HG03378 (cell line): Measurements from ENCODE around the gene PEX10.
A peak's percentile ranks its signal among the peaks of the same experiment; 100 is the strongest.

Source experiments
- ATAC-seq: cut with Tn5 transposase; IDR thresholded peaks from one replicate; pipeline ENCODE4 v1.9.1; 2021; ENCODE audit warnings: mild to moderate bottlenecking, moderate library complexity; ENCODE audit not compliant: unreplicated experiment

The PEX10 gene

DNA sequence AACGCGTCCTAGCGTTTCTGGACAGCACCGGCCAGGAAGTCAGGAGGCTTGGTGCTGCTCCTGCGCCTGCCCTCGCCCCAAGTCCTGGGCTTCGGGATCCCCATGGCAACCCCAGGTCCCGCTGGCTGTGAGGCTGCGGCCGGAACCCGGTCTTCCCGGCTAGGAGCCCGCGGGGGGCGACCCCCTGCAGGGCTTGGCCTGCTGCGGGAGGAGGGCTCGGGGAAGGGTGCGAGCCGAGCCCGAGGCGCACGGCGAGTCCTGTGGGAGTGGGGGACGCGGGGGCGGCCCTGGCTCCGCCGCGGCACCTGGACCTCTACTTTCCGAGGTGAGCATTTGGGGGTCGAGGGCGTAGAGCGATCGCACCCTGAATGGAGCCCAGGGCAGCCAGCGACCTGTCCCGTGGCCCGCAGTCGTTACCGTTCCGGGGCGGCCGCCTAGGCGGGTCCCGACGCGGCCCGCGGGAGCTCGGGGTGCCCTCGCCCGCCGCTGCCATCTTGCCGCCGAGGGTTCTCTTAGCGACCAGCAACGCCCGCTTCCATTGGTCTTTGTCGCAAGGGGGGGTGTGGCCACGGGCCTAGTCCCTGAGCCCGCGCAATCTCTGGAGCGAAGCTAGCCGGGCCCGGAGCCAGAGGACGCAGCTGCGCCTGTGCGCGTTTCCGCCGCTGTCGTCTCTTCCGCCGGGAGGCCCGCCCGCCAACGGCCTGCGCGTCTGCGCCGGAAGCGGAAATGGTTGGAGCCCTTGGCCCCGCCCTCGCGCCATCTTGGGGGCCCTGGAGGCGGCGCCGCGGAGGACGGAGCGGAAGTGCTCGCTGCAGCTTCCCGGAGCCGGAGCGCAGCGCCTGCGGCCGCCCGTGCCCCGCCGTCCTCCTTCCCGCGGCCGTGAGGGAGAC is 21.1 kb downstream of the PEX10 start, which contains the start of the genes MORN1 and RER1:
Gene MORN1 (minus strand): TSS at position 514 of the 890 bp plus-strand sequence. CDS start 21 bp downstream, at position 493.
Gene RER1 (plus strand): TSS at position 801 of the 890 bp plus-strand sequence. CDS start 3,950 bp downstream, outside the sequence.
- peak; percentile 76 for ATAC-seq

- no peak for ATAC-seq
Measured at GRCh38 chr1:2389644-2390043, 22.7 kb downstream of the PEX10 start.

- no peak for ATAC-seq
Measured at GRCh38 chr1:2388004-2388913, 24.1 kb downstream of the PEX10 start.

DNA sequence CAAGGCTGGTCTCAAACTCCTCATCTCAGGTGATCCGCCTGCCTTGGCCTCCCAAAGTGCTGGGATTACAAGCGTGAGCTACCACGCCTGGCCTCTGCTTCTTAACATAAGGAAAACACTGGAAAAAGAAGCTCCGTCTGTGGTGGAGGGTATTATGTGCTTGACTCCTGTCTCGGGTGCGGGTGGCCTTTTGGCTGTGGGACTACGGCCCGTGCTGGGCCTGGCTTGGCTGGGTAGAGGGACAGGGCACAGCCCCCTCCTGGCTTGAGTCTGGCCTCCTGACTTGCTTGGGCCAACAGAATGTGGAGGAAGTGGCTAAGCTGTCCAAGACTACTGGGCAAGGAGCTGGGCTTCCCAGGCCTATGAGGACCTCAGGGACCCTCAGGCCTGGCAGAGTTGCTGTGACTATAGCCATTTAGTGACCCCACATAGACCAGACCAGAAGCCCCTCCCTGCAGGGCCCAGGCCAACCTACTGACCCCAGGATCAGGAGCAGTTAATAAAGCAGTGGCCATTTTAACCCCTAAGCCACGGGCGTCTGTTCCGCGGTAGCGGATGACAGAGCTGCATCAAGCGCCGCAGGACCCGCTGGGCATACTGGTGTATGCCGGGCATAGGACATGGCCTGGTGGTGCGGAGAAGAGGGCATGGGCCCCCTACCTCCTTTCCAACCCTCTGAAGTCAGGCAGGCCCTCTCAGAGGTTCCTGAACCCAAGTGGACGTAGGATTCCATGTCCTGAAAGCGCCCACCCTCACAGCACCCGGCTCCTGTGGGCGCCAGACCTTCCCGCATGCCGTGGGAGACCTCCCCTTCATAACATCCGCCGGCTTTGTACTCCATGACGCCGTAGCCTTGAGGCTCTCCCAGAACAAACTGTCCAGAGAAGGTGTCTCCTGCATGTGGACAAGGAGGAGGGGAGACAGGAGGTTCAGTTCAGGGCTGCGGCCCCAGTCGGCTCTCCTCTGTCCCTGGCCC is 25.4 kb downstream of the PEX10 start:
- no peak for ATAC-seq

GRCh38 chr1:2385606-2386280 is 26.6 kb downstream of the PEX10 start:
- ATAC-seq, result no peak

DNA sequence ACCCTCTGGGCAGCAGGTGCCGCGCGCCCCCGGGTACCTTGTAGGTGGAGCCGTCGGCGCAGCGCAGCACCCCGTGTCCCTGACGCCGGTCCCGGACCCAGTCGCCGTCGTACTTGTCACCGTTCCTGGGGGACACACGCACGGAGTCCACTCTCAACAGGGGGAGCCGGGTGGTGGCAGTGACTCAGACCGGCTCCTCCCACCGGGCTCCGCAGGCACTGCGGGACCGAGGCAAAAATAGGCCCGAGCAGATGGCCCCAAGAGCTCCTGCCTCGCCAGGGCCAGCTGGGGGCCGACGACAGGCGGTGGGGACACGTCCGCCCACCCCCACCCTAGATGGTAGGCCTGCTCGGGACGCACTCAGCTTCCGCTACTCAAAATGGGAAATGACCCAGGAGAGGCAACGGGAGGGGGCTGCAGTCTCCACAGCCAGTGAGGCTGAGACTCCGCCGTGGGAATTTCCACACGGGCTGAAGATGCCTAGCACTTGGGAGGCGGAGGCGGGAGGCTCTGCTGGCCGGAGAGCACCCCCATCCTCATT is 27.4 kb downstream of the PEX10 start:
- no peak for ATAC-seq

DNA sequence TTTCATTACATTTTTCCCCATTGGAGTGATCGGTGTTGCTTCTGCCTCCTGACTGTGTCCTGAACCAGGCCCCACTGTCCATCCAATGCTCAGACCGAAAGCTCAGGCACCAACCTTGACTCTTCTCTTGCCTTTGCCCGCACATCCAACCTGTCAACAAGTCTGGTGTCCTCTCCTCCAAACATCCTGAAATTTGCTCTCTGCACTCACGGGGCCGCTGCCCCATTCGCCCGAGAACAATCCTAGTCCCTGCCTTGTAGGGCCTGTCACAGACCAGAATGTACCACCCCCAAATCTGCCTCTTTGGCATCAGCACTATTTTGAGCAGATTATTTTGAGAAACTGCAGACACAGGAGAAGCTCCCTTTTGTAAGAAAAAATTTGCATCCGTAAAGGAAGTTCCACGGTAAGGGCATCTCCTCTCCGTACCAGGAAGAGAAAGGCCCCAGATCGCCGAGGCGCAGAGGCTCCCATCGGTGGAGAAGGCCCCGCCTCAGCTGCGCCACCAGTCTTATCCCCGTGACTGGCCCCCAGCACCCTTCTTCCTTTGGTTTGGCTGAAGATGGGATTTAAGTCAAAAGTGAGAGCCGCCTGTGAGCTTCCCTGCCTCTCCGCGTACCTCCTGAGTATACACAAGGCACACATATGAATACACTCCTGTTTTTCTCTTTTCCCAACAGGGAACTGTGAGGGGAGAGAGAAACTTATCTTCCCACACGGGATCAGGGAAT is 28.1 kb downstream of the PEX10 start:
- no peak for ATAC-seq

GRCh38 chr1:2383576-2383975 is 28.8 kb downstream of the PEX10 start:
- ATAC-seq, result no peak

- no peak for ATAC-seq
Measured at GRCh38 chr1:2382621-2383361, 29.6 kb downstream of the PEX10 start.

GRCh38 chr1:2381741-2382620 is 30.4 kb downstream of the PEX10 start:
- no peak for ATAC-seq

DNA sequence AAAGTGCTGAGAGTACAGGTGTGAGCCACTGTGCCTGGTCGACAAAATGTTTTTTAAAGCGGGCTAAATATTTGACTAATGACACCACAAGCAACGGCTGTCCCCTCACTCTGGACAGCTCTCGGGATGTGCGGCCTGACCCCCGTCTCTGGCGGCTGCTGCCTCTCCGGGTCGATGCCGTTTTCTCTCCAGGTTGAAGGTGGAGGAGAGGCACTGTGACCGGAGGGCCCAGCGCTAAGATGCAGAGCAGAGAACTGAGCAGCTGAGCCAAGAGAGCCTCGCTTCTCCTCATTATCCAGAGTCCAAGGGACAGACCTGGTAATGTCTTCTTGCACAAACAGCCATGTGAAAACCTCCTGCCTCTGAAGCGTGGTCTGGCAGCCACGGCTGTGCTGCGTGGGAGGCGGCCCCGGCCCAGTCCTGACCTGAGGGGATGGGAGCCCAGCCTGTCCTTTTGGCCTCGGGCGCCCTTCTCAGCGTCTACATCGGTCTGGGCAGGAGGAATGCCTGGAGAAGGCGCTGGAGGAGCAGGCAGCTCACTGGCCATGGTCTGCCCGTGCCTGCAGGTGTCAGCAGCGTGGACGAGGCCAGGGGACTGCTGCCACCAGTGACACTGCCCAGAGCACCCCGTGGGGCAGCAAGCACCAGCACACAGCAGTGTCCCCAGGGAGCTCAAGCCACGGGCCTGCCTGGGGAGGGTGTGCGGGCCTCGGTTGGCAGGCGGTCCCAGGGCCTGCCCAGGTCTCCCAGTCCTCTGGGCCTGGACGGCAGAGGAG is 31.4 kb downstream of the PEX10 start:
- no peak for ATAC-seq

GRCh38 chr1:2379733-2380404 is 32.5 kb downstream of the PEX10 start:
- no peak for ATAC-seq

DNA sequence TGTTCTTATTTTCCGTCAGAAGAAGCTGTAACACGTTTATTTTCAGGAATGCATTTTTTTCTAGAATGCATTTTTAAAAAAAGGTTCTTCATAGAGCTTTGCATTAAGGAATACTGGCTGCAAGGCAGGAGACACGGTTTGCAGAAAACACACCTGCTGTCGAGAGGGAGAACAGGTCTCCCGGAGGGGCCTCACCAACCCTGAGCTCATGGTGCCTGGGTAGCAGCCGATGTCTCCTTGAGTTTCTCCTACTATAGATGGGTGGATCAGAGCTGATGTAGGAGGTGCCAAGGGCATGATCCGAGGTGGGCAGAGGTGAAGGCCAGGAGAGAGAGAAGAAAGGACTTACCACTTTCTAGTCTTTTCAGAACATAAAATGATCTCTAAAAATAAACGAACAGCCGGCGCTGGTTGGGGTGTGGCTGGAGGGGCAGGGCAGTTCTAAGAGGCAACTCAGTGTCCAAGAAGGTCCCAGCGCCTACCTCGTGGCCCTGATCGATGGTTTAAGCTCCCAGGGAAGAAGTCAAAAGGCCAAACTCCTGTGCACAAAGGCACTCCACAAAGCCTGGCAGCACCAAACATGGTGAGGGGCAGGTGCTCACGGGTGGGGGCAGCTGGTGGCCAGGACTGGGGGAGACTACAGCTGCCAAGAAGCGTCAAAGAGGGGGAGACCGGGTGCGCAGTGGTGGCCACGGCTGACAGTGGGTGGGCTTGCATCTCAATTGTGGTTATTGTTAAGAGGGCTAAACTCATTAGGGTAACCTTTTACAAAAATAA is 33.2 kb downstream of the PEX10 start:
- ATAC-seq, result no peak

GRCh38 chr1:2378441-2378851 is 33.9 kb downstream of the PEX10 start:
- no peak for ATAC-seq
